MCF 10A (cell line): ENCODE results near the gene OR1F1. TPM values are rescaled to one million over a fixed set of nuclear protein-coding genes. Genes with fewer than 3 reads are reported as not detected.
A peak's percentile ranks its signal among the peaks of the same experiment; 100 is the strongest.

Source experiments
- BruUV-seq: library from RNA; stranded (reverse); fragments of 400-500 nt; replicated peaks from 2 replicates; lab custom pipeline; 2021; lab: Mats Ljungman, UMichigan
- CTCF ChIA-PET: fragments of 300-600 bp; sonication (Branson Sonifier 250); formaldehyde crosslinking; extraction: SDS; loops from one replicate; lab custom pipeline; 2021; ENCODE audit warnings: antibody characterized with exemption, inconsistent platforms; lab: Yijun Ruan, JAX
- POLR2A ChIA-PET: fragments of 300-600, 350-650 bp; sonication (Branson Sonifier 250); formaldehyde crosslinking; extraction: SDS; loops from one replicate; lab custom pipeline; 2020; ENCODE audit warnings: antibody characterized with exemption, inconsistent platforms; lab: Yijun Ruan, JAX
- DNase-seq: peaks from one replicate; pipeline ENCODE4 v3.0.0-alpha.2; 2018; ENCODE audit not compliant: unreplicated experiment
- H3K27ac Mint-ChIP-seq: one replicate; pipeline ENCODE4 v1.8.0; 2022; ENCODE audit warnings: mild to moderate bottlenecking, low read depth, mixed read lengths; ENCODE audit not compliant: unreplicated experiment
- H3K27me3 Mint-ChIP-seq: one replicate; pipeline ENCODE4 v1.8.0; 2022; ENCODE audit warnings: mixed read lengths; ENCODE audit not compliant: insufficient read depth, unreplicated experiment
- H3K36me3 Mint-ChIP-seq: one replicate; pipeline ENCODE4 v1.8.0; 2022; ENCODE audit warnings: mild to moderate bottlenecking, moderate library complexity, mixed read lengths; ENCODE audit not compliant: insufficient read depth, unreplicated experiment
- H3K4me1 Mint-ChIP-seq: one replicate; pipeline ENCODE4 v1.8.0; 2022; ENCODE audit warnings: mixed read lengths; ENCODE audit not compliant: insufficient read depth, unreplicated experiment
- H3K4me3 Mint-ChIP-seq: one replicate; pipeline ENCODE4 v1.8.0; 2022; ENCODE audit warnings: mild to moderate bottlenecking, moderate library complexity, mixed read lengths; ENCODE audit not compliant: unreplicated experiment
- H3K9me3 Mint-ChIP-seq: one replicate; pipeline ENCODE4 v1.8.0; 2022; ENCODE audit warnings: mixed read lengths; ENCODE audit not compliant: unreplicated experiment
- intact Hi-C: fragments of 100-400 bp; cut with micrococcal nuclease; formaldehyde crosslinking; loops from 2 replicates; pipeline ENCODE4 v1.14.1; 2022
- total RNA-seq: library from RNA; stranded (reverse); gene quantifications from 2 replicates; pipeline ENCODE4 v1.2.3, GENCODE V29; 2022
- TF ChIP-seq, protein P1 (sequence below): fragments of 200-600 bp; IDR thresholded peaks from one replicate; pipeline ENCODE4 v1.8.0; 2022; ENCODE audit warnings: antibody characterized with exemption, mild to moderate bottlenecking; ENCODE audit not compliant: unreplicated experiment

OR1F1 gene
- total RNA-seq, 1 experiment from 2014 or later = not detected

DNA sequence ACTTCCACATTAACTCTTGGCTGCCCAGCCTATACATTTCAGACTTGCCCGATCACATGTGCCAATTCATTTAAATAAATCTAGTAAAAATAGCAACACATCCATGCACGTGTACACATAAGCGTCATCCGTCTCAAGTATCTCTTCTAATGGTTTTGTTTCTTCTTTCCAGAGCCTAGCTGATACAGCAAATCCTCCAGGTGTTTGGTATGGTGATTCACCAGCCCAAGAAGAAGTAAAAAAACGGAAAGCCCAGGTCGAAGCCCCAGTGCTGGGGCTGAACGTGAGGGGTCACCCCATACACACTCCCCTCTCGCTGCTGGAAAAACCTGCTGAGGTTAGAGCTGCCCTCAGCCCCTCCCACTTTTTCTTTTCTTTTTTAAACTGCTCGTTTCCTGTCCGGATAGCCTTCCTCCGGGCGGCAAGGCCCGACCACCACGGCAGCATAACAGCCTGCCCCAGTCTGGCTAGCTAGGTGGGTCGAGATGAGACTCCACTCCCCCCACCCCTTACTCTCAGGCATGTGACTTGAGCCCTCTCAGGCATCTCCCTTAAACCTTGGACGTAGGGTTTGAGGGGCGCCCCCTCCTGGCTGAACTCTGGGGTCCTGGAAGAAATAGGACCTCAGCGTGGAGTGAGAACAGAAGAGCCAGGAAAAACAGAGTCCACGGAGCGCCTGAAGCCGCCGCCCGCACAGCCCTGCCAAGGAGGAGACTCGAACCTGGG lies 13.9 kb upstream of the OR1F1 start:
- TF ChIP-seq, protein P1, sequence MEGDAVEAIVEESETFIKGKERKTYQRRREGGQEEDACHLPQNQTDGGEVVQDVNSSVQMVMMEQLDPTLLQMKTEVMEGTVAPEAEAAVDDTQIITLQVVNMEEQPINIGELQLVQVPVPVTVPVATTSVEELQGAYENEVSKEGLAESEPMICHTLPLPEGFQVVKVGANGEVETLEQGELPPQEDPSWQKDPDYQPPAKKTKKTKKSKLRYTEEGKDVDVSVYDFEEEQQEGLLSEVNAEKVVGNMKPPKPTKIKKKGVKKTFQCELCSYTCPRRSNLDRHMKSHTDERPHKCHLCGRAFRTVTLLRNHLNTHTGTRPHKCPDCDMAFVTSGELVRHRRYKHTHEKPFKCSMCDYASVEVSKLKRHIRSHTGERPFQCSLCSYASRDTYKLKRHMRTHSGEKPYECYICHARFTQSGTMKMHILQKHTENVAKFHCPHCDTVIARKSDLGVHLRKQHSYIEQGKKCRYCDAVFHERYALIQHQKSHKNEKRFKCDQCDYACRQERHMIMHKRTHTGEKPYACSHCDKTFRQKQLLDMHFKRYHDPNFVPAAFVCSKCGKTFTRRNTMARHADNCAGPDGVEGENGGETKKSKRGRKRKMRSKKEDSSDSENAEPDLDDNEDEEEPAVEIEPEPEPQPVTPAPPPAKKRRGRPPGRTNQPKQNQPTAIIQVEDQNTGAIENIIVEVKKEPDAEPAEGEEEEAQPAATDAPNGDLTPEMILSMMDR = peak; percentile 13
- POLR2A ChIA-PET = interaction anchor here (0.7 to 1.0 kb wide), 3 partner anchors 9 to 227 kb away, joined by 3 to 4 read pairs (median 3); partner anchors contain the start of genes ZNF174 and ZSCAN32

DNA sequence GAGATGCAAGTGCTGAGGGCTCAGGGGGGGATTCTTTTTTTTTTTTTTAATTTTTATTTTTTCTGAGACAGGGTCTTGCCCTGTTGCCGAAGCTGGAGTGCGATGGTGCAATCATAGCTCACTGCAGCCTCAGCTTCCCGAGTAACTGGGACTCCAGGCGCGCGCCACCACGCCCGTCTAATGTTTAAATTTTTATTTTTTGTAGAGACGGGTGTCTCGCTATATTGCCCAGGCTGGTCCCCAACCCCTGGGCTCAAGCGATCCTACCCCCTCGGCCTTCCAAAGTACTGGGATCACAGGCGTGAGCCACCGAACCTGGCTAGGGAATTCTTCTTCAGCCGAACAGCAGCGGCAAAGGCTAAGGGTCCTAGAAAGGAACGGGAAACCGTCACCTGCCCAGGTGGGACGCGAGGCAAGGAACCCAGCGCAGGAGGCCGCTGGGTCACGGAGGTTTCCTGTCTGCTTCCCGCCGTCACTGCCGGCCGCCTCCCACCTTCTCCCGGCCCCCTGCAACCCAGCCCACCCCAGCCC lies 13.3 kb upstream of the OR1F1 start:
- peaks cover 8% of the 10 kb centered on the region for H3K36me3 Mint-ChIP-seq
- intact Hi-C loops = no loop called here
- ChIA-PET CTCF (interaction anchor here (0.5 to 1.6 kb wide), 3 partner anchors 20 to 115 kb away, joined by 4 to 5 read pairs (median 5); no protein-coding TSS in a partner anchor), POLR2A (interaction anchor here (0.7 to 1.0 kb wide), 3 partner anchors 8 to 226 kb away, joined by 3 to 4 read pairs (median 3); partner anchors contain the start of genes ZNF174 and ZSCAN32)
- peaks cover 6% of the 10 kb centered on the region for H3K4me1 Mint-ChIP-seq
- H3K9me3 Mint-ChIP-seq = no peaks in the 10 kb centered on the region
- no peak overlapping the region for H3K27ac Mint-ChIP-seq
- no peaks in the 10 kb centered on the region for H3K27me3 Mint-ChIP-seq
- TF ChIP-seq, protein P1 = no peak
- BruUV-seq = no TSS peak
- peak overlapping the region; percentile 67 for H3K4me3 Mint-ChIP-seq
- no peak for DNase-seq

More for the DNA sequence above, 13.9 kb upstream of the OR1F1 start:
- intact Hi-C loops = no loop called here
- DNase-seq = peak; percentile 43
- H3K27me3 Mint-ChIP-seq = no peaks in the 10 kb centered on the region
- peaks cover 6% of the 10 kb centered on the region for H3K4me1 Mint-ChIP-seq
- no TSS peak for BruUV-seq
- H3K4me3 Mint-ChIP-seq = peak overlapping the region; percentile 67
- peak overlapping the region; percentile 57 for H3K27ac Mint-ChIP-seq
- CTCF ChIA-PET = interaction anchor here (0.6 to 2.9 kb wide), 4 partner anchors 12 to 114 kb away, joined by 4 to 12 read pairs (median 4); no protein-coding TSS in a partner anchor
- H3K36me3 Mint-ChIP-seq = peaks cover 8% of the 10 kb centered on the region
- H3K9me3 Mint-ChIP-seq = no peaks in the 10 kb centered on the region

DNA sequence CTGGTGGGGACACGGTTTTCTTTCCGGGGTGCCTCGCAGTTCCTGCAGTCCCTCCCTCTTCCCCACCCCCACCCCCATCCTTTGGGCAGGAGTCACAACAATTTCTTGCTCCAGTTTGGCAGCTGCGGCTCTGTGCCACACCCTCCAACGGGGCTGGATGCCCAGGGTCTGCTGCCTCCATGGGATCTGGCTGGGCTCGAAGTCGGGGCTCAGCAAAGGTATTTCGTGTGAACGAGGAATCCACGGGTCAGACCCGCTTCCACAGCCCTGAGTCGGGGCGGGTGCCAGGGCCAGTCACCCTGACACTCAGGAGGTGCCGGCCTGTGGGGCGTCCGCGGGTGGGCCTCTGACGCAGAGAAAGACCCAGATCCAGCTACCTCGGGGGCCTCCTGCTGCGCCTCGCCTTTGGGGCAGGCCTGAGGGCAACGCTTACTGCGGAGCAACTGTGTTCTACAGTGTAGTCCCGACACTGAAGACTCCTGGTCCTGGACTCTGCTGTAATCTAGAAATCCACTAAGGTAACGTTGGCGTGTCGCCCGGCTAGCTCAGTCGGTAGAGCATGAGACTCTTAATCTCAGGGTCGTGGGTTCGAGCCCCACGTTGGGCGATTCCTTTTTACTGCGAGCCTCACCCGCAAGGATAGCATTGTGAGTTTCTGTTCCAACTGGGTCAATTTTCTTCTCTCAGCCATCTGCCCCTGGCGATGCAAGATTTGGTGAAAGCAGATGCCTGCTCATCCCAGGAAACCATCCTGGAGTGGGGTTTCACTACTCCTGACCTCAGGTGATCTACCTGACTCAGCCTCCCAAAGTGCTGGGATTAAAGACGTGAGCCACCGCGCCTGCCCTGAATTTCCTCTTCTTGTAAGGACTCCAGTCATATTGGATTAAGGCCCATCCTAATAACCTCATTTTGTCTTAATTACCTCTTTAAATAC lies 12.6 kb upstream of the OR1F1 start:
- H3K27me3 Mint-ChIP-seq = no peaks in the 10 kb centered on the region
- H3K27ac Mint-ChIP-seq = no peak overlapping the region

More for the DNA sequence above, 12.6 kb upstream of the OR1F1 start:
- CTCF ChIA-PET = interaction anchor here (0.5 to 0.7 kb wide), 2 partner anchors 21 to 116 kb away, joined by 5 read pairs; no protein-coding TSS in a partner anchor
- POLR2A ChIA-PET = interaction anchor here (1.1 kb wide), 1 partner anchor 17 kb away, joined by 4 read pairs; no protein-coding TSS in a partner anchor
- intact Hi-C loops = no loop called here
- Mint-ChIP-seq H3K4me1 (peaks cover 6% of the 10 kb centered on the region), H3K4me3 (peak overlapping the region; percentile 51), H3K36me3 (peaks cover 8% of the 10 kb centered on the region), H3K9me3 (no peaks in the 10 kb centered on the region)
- TF ChIP-seq, protein P1 = no peak
- peak; percentile 59 for DNase-seq
- BruUV-seq = no TSS peak
